Activated naive CD4-positive, alpha-beta T cell treated with anti-CD3 and anti-CD28 coated beads, Interleukin-2, amount 50 U/mL, for 16 hours (primary cell): ENCODE data around the gene HAGHL.
"Not testable (repeated sequence)": the region's sequence is repeated elsewhere in the genome, so short reads cannot be mapped to it uniquely, and the experiment has no call there.

Experiments used
- DNase-seq: peaks from one replicate; pipeline ENCODE4 v3.0.0-alpha.2; 2020

The HAGHL gene

DNA sequence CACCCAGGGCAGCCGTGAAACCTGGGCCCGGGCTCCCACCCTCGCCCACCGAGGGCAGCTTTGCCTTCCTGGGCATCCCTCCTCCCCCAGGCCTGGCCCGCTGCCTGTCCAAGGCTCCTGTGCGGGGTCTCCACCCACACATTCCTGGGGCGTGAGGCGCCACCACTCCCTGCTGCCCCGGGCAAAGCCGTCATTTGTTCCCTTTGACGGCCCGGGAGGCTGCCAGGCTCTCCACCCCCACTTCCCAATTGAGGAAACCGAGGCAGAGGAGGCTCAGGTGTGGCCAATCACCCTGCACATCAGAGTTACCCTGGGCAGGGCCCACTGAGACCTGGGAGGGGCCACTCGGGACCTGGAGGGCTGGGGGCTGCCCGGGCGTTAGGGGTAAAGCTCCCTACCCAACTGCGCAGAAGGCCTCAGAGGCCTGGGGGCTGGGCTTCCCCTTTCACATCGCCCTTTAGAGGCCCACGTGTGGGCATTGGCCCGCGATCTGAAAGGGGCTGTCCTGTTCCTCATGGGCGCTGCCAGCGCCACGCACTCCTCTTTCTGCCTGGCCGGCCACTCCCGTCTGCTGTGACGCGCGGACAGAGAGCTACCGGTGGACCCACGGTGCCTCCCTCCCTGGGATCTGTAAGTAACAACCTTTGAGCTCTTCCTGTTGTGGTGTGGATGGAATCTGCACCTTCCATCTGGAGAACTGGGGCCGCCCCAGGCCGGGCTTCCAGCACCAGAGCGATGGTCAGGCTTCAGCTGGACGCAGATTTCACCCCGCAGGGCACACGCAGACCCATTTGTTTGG is 33.8 kb downstream of the HAGHL start, which contains the start of gene MSLN:
TSS of gene MSLN (plus strand) at position 190 of the 799 bp plus-strand sequence. CDS start 1,947 bp downstream, outside the sequence.
- DNase-seq = no peak

DNA sequence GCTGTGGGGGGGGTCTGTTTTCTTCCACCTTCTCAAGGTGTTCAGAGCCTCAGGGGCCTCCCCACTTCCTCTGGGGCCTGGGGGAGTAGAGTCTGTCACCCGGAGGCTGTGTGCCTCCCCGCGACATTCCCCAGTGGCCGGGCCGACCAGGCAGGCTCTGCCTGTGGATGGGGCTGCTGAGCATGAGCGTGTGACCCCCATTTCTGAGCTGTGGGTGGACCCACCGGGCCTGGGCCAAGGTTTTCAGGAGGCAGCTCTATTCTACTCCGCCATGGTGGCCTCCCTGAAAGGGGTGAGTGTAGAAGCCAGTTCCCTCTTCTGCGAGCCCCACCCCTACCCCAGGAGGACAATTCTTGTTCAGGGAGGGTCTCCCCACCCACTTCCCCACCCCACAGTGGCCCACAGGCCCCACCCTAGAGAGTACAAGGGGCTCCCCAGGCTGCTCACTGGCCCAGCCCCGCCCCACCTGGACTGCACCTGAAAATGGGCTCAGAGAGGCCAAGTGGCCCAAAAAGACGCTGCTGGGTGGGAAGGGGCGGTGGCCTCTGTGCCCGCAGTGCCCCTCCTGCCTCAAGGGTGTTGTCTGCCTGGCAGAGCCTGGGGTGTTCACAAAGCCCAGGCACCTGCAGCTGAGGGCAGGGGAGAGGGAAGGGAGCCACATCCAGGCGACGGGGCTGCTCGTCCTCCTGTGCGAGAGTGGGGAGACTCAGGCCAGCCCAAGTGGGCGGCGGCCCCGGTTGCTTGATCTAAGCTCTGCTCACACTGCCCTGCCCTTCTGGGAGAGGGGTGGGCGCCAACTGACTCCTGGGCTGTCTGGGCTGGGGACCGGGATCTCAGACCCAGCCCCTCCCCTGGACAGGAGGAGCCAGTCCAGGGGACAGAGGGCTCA is 35.0 kb downstream of the HAGHL start:
- no peak for DNase-seq

DNA sequence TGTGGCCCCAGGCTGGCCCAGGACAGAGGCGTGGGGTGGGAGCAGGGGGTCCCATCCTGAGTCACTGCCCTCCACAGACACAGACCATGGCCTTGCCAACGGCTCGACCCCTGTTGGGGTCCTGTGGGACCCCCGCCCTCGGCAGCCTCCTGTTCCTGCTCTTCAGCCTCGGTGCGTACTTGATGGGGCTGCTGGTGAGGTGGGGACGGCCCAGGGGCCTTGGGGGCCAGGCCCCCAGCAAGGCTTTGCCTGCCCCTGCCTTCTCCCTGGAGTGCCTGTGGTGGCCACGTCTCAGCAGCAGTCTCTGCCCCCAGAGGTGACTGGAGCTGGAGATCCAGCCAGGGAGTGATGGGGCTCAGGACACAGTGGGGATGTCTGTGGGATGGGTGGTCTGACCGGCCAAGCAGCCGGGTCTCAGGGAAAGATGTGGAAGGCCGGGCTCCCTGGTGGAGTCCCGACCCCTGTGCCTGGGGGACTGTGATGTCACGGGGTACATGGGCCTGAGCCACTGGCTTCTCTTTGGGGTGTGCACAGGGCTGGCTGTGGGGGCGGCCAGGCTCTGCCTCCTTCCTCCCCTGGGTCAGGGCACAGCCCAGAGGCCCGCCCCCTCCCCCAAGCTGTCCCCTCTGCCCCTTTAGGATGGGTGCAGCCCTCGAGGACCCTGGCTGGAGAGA is 35.8 kb downstream of the HAGHL start:
- no peak for DNase-seq

DNA sequence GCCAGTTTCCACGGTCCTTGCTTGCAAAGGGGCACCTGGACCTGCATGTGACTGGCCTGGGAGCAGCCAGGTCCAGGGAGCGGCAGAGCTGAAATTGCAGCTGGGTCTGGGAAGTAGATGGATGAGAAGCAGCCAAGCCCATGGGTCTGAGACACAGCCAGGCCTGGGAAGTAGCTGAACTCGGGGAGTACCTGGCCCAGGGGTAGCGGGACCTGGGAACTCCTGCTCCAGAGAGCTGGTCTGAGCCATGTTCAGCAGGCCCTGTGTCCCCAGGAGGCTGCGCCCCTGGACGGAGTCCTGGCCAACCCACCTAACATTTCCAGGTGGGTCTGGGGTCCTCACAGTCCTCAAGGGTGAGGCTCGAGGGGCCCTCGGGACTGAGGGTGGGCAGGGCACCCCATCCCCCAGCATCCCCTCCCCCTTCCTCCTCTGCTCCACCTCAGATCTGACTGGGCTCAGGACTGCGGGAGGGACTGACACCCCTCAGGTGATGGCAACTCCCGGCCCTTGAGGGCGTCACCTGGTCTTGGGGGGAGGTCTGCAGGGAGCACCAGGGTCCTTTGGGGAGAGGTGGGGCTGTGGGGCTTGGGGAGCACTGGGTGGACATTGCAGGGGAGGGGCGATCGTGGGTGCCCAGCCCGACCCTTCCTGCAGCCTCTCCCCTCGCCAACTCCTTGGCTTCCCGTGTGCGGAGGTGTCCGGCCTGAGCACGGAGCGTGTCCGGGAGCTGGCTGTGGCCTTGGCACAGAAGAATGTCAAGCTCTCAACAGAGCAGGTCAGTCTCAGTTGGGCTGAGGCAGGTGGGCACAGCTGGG is 36.7 kb downstream of the HAGHL start:
- no peak for DNase-seq

DNA sequence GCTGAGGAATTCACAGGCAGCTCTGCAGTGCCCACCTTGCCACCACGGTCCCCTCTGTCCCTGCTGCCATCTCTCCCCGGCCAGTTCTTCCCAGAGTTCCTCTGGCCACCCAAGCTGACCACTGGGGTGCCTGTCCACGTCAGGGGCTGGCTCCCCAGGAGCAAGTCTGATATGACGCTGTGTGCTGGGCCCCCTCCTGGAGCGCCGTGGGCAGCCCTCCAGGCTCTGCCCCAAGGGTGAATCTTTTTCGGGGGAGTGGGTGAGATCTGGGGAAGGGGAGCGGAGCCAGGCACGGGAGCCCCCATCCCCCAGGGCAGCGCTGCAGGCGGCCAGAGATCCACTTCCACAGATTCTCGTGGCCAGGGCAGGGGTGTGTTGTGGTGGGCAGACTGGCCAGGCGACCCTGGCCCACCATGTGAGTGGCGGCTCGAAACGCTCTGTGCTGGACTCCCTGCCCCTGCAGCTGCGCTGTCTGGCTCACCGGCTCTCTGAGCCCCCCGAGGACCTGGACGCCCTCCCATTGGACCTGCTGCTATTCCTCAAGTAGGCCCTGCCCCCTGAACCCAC is 37.4 kb downstream of the HAGHL start:
- DNase-seq = no peak

DNA sequence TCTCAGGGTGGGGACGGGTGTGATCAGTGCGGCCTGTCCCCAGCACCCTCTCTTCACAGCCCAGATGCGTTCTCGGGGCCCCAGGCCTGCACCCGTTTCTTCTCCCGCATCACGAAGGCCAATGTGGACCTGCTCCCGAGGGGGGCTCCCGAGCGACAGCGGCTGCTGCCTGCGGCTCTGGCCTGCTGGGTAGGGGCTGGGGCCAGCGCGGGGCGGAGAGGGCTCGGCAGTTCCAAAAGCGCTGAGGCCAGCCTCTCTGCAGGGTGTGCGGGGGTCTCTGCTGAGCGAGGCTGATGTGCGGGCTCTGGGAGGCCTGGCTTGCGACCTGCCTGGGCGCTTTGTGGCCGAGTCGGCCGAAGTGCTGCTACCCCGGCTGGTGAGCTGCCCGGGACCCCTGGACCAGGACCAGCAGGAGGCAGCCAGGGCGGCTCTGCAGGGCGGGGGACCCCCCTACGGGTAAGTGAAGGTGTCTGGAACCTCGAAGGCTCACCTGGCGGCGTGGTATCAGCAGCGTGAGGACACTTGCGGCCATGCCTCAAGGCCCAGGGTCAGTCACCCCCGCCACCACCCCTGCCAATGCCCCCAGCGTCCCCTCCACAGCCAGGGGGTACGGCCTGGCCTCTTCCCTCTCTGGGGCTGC is 38.1 kb downstream of the HAGHL start:
- DNase-seq = no peak

DNA sequence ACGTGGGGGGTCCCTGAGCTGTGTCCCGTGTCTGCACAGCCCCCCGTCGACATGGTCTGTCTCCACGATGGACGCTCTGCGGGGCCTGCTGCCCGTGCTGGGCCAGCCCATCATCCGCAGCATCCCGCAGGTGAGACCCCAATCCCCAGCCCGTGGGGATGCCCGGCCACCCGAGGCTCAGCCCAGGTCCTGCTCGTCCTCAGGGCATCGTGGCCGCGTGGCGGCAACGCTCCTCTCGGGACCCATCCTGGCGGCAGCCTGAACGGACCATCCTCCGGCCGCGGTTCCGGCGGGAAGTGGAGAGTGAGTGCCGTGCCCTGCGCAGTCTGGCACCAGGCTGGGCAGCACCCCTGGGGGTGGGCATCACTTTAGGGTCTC is 38.6 kb downstream of the HAGHL start:
- no peak for DNase-seq

DNA sequence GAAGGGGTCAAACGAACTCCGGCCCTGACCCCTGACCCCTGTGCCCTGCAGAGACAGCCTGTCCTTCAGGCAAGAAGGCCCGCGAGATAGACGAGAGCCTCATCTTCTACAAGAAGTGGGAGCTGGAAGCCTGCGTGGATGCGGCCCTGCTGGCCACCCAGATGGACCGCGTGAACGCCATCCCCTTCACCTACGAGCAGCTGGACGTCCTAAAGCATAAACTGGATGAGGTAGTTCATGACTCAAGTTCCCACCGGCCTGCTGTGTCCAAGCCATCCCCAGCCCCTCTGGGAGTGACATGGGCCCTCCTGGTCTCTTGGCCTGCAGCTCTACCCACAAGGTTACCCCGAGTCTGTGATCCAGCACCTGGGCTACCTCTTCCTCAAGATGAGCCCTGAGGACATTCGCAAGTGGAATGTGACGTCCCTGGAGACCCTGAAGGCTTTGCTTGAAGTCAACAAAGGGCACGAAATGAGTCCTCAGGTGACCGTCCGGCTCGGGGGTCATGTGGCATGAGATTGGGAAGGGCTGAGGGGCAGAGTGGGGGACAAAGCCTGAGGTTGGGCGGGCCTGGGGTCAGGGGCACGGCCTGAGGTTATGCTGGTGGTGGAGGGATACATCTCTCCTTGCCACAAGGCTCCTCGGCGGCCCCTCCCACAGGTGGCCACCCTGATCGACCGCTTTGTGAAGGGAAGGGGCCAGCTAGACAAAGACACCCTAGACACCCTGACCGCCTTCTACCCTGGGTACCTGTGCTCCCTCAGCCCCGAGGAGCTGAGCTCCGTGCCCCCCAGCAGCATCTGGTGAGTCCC is 39.3 kb downstream of the HAGHL start:
- DNase-seq = no peak

DNA sequence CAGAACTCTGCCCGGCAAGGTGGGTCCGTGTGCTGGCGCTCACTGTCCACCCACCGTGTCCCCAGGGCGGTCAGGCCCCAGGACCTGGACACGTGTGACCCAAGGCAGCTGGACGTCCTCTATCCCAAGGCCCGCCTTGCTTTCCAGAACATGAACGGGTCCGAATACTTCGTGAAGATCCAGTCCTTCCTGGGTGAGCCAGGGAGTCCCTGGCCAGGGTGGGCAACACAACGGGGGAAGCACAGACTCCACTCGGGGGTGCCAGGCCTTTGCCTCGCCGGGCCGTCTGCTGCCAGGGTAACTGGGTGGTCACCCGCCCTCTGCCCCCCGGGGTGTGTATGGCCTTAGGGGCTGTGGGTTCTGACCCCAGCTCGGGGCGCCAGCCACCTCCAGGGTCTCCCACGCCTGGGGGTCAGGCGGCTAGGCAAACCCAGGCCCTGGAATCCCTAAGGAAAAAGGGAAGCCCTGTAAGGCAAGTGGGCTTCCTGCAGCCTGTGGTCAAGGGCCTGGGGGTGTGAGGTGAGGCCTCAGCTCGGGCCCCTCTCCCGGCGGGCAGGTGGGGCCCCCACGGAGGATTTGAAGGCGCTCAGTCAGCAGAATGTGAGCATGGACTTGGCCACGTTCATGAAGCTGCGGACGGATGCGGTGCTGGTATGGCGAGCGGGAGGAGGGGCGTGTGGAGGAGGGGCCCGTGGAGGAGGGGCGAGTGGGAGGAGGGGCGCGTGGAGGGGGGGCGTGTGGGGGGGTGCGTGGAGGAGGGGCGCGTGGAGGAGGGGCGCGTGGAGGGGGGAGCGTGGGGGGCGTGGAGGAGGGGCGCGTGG is 40.1 kb downstream of the HAGHL start:
- no peak for DNase-seq

DNA sequence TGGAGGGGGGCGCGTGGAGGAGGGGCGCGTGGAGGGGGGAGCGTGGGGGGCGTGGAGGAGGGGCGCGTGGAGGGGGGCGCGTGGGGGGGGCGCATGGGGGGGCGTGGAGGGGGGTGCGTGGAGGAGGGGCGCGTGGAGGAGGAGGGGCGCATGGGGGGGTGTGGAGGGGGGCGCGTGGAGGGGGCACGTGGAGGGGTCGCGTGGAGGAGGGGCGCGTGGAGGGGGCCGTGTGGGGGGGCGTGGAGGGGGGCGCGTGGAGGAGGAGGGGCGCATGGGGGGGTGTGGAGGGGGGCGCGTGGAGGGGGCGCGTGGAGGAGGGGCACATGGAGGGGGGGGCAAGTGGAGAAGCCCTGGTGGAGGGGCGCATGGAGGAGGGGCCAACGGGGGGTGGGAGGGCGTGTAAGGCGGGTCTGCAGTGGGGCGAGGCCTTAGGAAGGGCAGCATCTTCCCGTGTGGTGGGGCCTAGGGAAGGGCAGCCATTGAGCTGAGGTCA is 40.9 kb downstream of the HAGHL start:
- DNase-seq = no peak

DNA sequence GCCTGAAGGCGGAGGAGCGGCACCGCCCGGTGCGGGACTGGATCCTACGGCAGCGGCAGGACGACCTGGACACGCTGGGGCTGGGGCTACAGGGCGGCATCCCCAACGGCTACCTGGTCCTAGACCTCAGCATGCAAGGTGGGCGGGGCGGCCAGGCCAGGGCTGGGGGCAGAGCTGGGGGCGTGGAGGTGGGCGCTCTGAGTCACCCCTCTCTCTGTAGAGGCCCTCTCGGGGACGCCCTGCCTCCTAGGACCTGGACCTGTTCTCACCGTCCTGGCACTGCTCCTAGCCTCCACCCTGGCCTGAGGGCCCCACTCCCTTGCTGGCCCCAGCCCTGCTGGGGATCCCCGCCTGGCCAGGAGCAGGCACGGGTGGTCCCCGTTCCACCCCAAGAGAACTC is 41.5 kb downstream of the HAGHL start:
- no peak for DNase-seq

DNA sequence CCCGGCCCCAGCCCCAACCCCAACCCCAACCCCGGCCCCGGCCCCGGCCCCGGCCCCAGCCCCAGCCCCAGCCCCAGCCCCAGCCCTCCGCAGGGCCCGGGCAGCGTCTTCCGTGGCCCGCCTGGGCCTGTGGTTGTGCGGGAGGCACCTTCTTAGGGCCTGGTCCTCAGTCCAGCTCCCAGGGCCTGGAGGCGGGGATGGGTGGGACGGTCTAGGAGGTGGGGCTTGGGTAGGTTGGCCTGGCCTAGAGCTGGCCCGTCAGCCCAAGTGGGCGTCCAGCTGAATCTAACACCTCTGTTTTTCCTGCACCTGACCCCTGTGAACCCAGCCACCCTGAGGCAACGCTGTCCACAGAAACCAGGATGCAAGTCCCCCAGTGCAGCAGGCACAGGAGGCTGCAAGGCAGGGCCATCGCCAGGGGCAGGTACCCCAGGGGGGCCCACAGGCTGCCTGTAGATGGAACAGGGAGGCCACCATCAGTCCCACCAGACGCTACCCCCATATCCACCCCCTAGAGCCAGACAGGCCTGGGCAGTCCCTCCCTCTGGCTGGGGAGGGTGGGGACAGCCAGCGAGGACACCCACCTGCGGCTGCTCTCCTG is 42.4 kb downstream of the HAGHL start:
- no peak for DNase-seq

DNA sequence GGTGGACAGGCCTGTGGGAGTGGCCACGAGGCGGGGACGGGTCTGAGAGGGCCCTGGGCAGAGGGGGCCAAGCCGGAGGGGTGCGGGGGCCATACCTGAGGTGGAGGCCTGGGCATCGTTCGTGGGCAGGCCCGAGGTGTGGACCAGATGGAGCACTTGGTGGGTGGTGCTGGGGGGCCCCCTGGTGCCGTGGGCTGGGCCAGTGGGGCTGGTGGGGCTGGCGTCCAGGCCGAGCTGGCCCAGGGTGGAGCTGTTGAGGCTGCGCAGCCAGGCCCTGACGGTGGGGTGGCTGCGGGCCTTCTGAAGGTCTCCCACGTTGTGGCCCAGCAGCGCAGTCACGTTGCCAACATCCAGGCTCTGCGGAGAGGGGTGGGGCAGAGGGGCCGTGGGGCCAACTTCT is 43.0 kb downstream of the HAGHL start:
- no peak for DNase-seq

DNA sequence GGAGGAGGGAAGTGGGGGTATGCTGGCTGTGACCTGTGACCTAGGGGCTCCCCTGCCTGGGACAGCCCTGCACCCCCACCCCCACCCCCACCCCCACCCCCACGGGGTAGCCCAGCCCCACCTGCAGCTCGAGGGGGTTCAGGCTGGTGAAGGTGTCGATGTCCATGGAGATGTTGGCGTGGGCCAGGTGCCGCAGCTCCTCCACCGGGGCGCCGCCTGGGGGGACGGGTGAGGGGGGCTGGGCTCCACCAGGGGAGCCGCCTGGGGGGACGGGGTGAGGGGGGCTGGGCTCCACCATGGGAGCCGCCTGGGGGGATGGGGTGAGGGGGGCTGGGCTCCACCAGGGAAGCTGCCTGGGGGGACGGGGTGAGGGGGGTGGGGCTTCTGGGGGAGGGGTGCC is 43.5 kb downstream of the HAGHL start:
- no peak for DNase-seq

DNA sequence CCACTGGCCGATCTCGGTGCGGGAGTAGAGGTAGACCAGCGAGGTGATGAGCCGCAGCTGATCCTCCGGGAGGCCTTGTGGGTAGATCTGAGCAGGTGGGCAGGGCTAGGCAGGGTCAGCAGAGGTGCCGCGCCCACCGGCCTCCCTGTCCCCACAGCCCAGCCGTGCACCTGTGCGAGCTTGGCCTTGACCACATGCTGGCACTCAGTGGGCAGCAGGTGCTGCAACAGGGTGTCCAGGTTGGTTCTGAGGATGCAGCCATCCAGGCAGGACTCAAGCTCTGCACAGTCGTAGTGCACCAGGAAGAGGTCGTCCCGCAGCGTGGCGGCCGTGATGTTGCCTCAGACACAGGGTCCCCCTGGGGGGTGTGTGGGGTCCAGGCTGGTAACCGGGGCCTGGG is 46.1 kb downstream of the HAGHL start:
- DNase-seq = no peak

DNA sequence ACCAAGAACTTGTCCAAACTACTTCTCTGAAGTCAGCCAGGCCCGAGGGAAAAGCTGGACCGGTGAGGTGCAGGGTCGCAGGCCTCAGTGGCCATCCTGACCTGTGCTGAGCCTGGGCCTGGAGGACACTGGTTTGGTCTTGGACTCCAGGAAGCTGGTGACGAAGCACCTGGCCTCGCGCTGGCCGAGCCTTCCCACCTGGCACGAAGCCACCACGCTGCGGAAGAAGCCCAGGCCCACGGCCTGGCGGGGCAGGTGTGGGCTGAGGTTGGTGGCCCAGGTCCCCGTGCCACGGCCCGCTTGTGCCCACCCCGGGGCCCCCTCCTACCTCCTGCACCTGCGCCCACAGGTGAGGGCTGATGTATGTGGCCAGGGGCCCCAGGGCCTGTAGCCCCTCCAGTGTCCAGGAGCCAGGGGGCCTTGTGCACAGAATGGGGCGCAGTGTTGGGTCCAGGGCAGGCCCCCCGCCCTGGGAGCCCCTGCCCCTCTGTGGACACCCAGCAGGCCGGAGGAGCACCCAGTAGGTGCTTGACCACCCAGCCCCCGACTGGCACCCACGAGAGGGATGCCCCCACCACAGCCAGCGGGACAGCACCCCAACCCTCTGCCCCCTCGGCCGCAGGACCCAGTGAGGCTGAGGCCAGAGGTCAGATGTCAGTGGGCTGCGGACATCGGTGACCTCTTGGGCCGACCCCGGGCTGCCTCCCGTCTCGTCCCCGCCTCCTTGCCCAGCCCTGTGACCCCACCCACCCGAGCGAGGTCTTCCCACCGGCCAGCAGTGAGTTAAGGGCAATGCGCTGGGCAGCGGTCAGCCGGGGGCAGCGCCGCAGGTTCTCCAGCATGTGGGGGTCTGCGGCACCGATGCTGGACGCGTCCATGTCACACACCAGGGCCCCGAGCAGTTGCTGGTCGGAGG is 47.4 kb downstream of the HAGHL start:
- no peak for DNase-seq

DNA sequence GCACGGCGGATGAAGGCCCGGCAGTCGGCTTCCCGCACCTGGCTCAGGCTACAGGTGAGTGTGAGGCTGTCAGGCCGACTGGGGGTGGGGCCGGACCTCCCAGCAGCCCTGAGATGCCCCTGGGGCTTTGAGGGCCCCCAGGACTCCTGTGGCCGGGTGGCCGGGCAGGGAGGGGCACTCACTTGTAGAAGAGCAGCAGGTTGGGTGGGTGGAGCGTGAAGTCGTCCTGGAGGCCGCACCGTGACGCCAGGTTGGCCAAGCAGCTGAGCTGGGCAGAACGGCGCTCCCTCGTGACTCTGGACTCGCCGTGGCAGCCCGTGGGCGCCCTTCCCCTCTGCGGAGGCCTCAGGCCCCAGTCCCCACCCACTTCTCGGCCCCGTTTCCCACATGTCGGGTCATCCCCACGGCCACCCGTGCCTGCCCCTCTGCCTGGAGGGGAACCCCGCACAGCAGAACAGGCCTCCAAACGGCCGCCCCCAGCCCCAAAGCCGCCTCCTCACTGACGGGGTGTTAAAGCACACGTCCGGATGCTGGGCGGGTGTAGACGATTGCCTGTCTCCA is 48.4 kb downstream of the HAGHL start:
- DNase-seq = no peak

DNA sequence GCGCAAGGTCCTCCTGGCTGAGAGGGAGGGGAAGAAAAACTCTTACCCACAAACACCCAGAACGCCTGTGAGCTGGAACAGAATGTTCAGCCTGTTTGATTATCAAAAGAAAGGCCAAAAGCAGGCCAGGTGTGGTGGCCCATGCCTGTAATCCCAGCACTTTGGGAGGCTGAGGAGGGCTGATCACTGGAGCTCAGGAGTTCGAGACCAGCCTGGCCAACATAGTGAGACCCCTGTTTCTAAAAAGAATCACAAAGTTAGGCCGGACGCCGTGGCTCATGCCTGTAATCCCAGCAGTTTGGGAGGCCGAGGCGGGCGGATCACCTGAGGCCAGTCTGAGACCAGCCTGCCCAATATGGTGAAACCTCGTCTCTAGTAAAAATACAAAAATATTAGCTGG is 49.4 kb downstream of the HAGHL start:
- DNase-seq = not testable (repeated sequence)
